H54 (cell line): ENCODE data around the gene SLC17A7.

Source experiments
- DNase-seq: peaks from one replicate; pipeline ENCODE4 v3.0.0; 2011; ENCODE audit warnings: low spot score, mixed read lengths; ENCODE audit not compliant: insufficient read length
- FAIRE-seq: peaks from 3 replicates; lab custom pipeline; 2011; peaks lifted over from hg19 to GRCh38; lab: Jason Lieb, UNC
- POLR2A ChIP-seq: IDR thresholded peaks from 2 replicates; pipeline ENCODE4 v1.6.1; 2011; ENCODE audit warnings: low read depth, mild to moderate bottlenecking, low read length

SLC17A7 gene

GRCh38 chr19:49441210-49441959 is at the start of gene SLC17A7:
SLC17A7 (minus strand) TSS chr19:49441527; CDS start chr19:49441379, 148 bp downstream.
- FAIRE-seq = no peak
- TF ChIP-seq POLR2A = no peak
- no peak for DNase-seq

- FAIRE-seq (no peak), DNase-seq (no peak)
- TF ChIP-seq POLR2A = no peak
Observed at GRCh38 chr19:49490287-49491029, 49.1 kb upstream of the SLC17A7 start.

- no peak for DNase-seq
- FAIRE-seq = no peak
- TF ChIP-seq POLR2A = no peak
Observed at GRCh38 chr19:49489601-49490167, 48.4 kb upstream of the SLC17A7 start.

- no peak for FAIRE-seq
- TF ChIP-seq POLR2A = no peak
- DNase-seq = no peak
Observed at GRCh38 chr19:49488863-49489537, 47.7 kb upstream of the SLC17A7 start.

GRCh38 chr19:49488046-49488862 is 46.9 kb upstream of the SLC17A7 start:
- DNase-seq (no peak), FAIRE-seq (no peak)
- TF ChIP-seq POLR2A = no peak

- FAIRE-seq (peak; percentile 64), DNase-seq (peak; percentile 98)
- peak; percentile 96 for TF ChIP-seq POLR2A
Observed at GRCh38 chr19:49487277-49488045, 46.1 kb upstream of the SLC17A7 start, which contains the start of gene RPL13A. RPL13A (plus strand) TSS chr19:49487608; CDS start chr19:49487630, 22 bp downstream.

- FAIRE-seq (no peak), DNase-seq (no peak)
- no peak for TF ChIP-seq POLR2A
Observed at GRCh38 chr19:49486710-49487276, 45.5 kb upstream of the SLC17A7 start.

- TF ChIP-seq POLR2A = no peak
- no peak for FAIRE-seq
- no peak for DNase-seq
Observed at GRCh38 chr19:49486232-49486631, 44.9 kb upstream of the SLC17A7 start.

GRCh38 chr19:49481020-49481683 is 39.8 kb upstream of the SLC17A7 start:
- FAIRE-seq (no peak), DNase-seq (no peak)
- TF ChIP-seq POLR2A = no peak

- no peak for TF ChIP-seq POLR2A
- FAIRE-seq = no peak
- DNase-seq = no peak
Observed at GRCh38 chr19:49479975-49480628, 38.8 kb upstream of the SLC17A7 start.

- no peak for DNase-seq
Observed at GRCh38 chr19:49475995-49476880, 34.9 kb upstream of the SLC17A7 start.

More at GRCh38 chr19:49475995-49476880, 34.9 kb upstream of the SLC17A7 start:
- FAIRE-seq = no peak
- no peak for TF ChIP-seq POLR2A
